ENCODE measurements around the gene PIGP.
"Not testable (repeated sequence)": the region's sequence is repeated elsewhere in the genome, so short reads cannot be mapped to it uniquely, and the experiment has no call there.

DNA sequence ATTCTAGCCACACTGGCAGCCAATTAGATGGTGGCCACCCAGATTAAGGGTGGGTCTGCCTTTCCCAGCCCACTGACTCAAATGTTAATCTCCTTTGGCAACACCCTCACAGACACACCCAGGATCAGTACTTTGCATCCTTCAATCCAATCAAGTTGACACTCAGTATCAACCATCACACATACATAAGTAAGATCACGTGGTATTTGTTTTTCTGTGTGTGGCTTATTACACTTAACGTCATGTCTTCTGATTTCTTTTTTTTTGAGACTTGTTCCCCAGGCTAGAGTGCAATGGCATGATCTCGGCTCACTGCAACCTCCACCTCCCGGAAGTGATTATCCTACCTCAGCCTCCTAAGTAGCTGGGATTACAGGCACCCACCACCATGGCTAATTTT, 38.5 kb downstream of the PIGP start:
- TF ChIP-seq CTCF (IDR thresholded peaks at IDR 0.05 in 4 of 5, conservative IDR thresholded peaks at IDR 0.05 in 1 of 5); POLR2A (IDR thresholded peaks at IDR 0.05): not testable (repeated sequence)

All from gastrocnemius medialis (tissue), 4 donors.